ENCODE data around the gene XBP1. TPM values are rescaled to one million over a fixed set of nuclear protein-coding genes. Genes with fewer than 3 reads are reported as not detected.

The XBP1 gene
- total and polyA plus RNA-seq, 2 of the 13 experiments (the other 11 are each of a cell fraction or from before 2014, with no cell fraction given) = 416 to 427 TPM

- TF ChIP-seq ZNF234 (CRISPR knock-in tag; conservative IDR thresholded peaks at IDR 0.05) = no peak
- TF ChIP-seq TBX2 (CRISPR knock-in tag; IDR thresholded peaks at IDR 0.05; ENCODE audit: borderline replicate concordance) = peak; percentile 98
- TF ChIP-seq, protein P1, sequence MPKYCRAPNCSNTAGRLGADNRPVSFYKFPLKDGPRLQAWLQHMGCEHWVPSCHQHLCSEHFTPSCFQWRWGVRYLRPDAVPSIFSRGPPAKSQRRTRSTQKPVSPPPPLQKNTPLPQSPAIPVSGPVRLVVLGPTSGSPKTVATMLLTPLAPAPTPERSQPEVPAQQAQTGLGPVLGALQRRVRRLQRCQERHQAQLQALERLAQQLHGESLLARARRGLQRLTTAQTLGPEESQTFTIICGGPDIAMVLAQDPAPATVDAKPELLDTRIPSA (CRISPR knock-in tag; IDR thresholded peaks at IDR 0.05; ENCODE audit: borderline replicate concordance) = no peak
- TF ChIP-seq ZNF782 (CRISPR knock-in tag; IDR thresholded peaks at IDR 0.05; ENCODE audit: borderline replicate concordance) = no peak
- no peak for TF ChIP-seq GABPA (IDR thresholded peaks at IDR 0.05; ENCODE audit: low read depth, low read length)
- no peak for TF ChIP-seq GABPA (CRISPR knock-in tag; IDR thresholded peaks at IDR 0.05; ENCODE audit: low read depth)
- 0 out of 2 replicates have a peak, but pooled peaks have one; percentile 37 for TF ChIP-seq ZNF878 (CRISPR knock-in tag; IDR thresholded peaks at IDR 0.05)
- TF ChIP-seq KDM3A (CRISPR knock-in tag; IDR thresholded peaks at IDR 0.05; ENCODE audit: low read depth) = peak; percentile 37
- no peak for TF ChIP-seq ZFP36 (IDR thresholded peaks at IDR 0.05; ENCODE audit: borderline replicate concordance, low read depth, low read length, partially characterized antibody)
- no peak for TF ChIP-seq ZSCAN22 (CRISPR knock-in tag; IDR thresholded peaks at IDR 0.05)
- no peak for TF ChIP-seq SNAI1 (CRISPR knock-in tag; IDR thresholded peaks at IDR 0.05; ENCODE audit: borderline replicate concordance)
- TF ChIP-seq IRX3 (CRISPR knock-in tag; IDR thresholded peaks at IDR 0.05; ENCODE audit: borderline replicate concordance, low read depth) = no peak
- TF ChIP-seq NFIB (CRISPR knock-in tag; IDR thresholded peaks at IDR 0.05; ENCODE audit: borderline replicate concordance) = no peak
- TF ChIP-seq ZNF609 (CRISPR knock-in tag; IDR thresholded peaks at IDR 0.05; ENCODE audit: borderline replicate concordance) = peak; percentile 71; the same call in 1 of the 2 replicates
- TF ChIP-seq ISX (CRISPR knock-in tag; conservative IDR thresholded peaks at IDR 0.05) = no peak
- 0 out of 2 replicates have a peak, but pooled peaks have one; percentile 65 for TF ChIP-seq ZNF800 (CRISPR knock-in tag; IDR thresholded peaks at IDR 0.05)
- no peak for TF ChIP-seq MAF1 (CRISPR knock-in tag; IDR thresholded peaks at IDR 0.05; ENCODE audit: borderline replicate concordance)
- TF ChIP-seq PHF20 (CRISPR knock-in tag; IDR thresholded peaks at IDR 0.05) = no peak
- no peak for TF ChIP-seq KAT2B (IDR thresholded peaks at IDR 0.05; ENCODE audit: borderline replicate concordance, low read depth, low read length)
- TF ChIP-seq ZNF792 (CRISPR knock-in tag; IDR thresholded peaks at IDR 0.05) = no peak
- TF ChIP-seq ZNF547 (CRISPR knock-in tag; IDR thresholded peaks at IDR 0.05) = no peak
- no peak for TF ChIP-seq NR3C1 (CRISPR knock-in tag; IDR thresholded peaks at IDR 0.05)
- no peak for TF ChIP-seq FOXA1 (IDR thresholded peaks at IDR 0.05)
- 0 out of 2 replicates have a peak, but pooled peaks have one; percentile 29 for TF ChIP-seq FOXA1 (CRISPR knock-in tag; IDR thresholded peaks at IDR 0.05)
These were observed 29.2 kb upstream of the XBP1 start (continued) for GRCh38 chr22:28829358-28830181.

Data from HepG2 (cell line).